ENCODE data around the gene LRRC39. TPM values are rescaled to one million over a fixed set of nuclear protein-coding genes. Genes with fewer than 3 reads are reported as not detected.
"Not testable (repeated sequence)": the region's sequence is repeated elsewhere in the genome, so short reads cannot be mapped to it uniquely, and the experiment has no call there.

The LRRC39 gene
- total RNA-seq: 1 to 10 TPM in 7 of 8 experiments, under 1 TPM in 1; 0.81 to 3.9 (median 2.0) TPM

GRCh38 chr1:100178091-100178490, at the start of gene LRRC39:
TSS of gene LRRC39 (minus strand) at chr1:100178256. CDS start at chr1:100168516, 9,740 bp downstream.
- no peak within 1 kb of the TSS for H3K4me3 ChIP-seq
- in situ Hi-C loops (cut with MboI; ENCODE audit: low pct_unique_long_range_greater_than_20kb in 2 of 9, low sequenced_read_pairs in 9 of 9, unreplicated experiment in 9 of 9): loop anchor here in 1 of 9 experiments (25.0 kb wide), 1 partner anchor 91 kb away; no protein-coding TSS in a partner anchor
- H3K4me1 ChIP-seq (replicated peaks in 1 of 2): peaks cover 7 to 8% of the 10 kb centered on the region in 2 donors
- 43 to 100% (median 63%) methylated on average over 2 to 5 of the region's 5 CpGs; no CpG with 5 or more reads in 1 of the 10 experiments for WGBS, 10 experiments
- no peak within 1 kb of the TSS for H3K27ac ChIP-seq
- ATAC-seq (replicated peaks in 6 of 8): peak in 7 of 8 experiments; percentile 40 to 93 (median 62)

DNA sequence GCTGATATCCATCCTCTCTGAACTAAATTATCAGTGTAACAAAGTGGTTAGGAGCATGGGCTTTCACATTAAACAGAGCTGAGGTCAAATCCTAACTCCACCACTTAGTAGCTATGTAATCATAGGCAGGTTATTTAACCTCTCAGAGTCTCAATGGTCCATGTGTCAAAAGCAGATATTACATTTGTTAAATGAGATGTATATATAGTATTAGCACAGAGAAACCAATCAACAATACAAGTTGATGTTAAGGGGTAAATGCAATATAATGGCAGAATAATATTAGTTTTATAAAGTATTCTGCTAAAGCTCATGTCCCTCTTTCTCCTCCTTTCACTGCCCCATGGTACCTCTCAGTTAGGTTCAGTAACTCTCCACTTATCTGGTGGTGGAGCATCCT, 44.4 kb upstream of the LRRC39 start:
- no peak for ATAC-seq (replicated peaks in 6 of 8)
- Histone ChIP-seq H3K4me1 (replicated peaks in 1 of 2) (no peaks in the 10 kb centered on the region), H3K27ac (no peak overlapping the region), H3K4me3 (no peak overlapping the region)
- in situ Hi-C loops (cut with MboI; ENCODE audit: low pct_unique_long_range_greater_than_20kb in 2 of 9, low sequenced_read_pairs in 9 of 9, unreplicated experiment in 9 of 9): no loop called here

- in situ Hi-C loops (cut with MboI; ENCODE audit: low pct_unique_long_range_greater_than_20kb in 2 of 9, low sequenced_read_pairs in 9 of 9, unreplicated experiment in 9 of 9): no loop called here
- Histone ChIP-seq H3K27ac (no peak overlapping the region), H3K4me1 (replicated peaks in 1 of 2) (no peaks in the 10 kb centered on the region), H3K4me3 (no peak overlapping the region)
- 92 to 100% (median 98%) methylated on average over 1 to 2 of the region's 2 CpGs; no CpG with 5 or more reads in 4 of the 10 experiments for WGBS, 10 experiments
- ATAC-seq (replicated peaks in 6 of 8): no peak
Observed at GRCh38 chr1:100219883-100220282, 41.8 kb upstream of the LRRC39 start.

GRCh38 chr1:100219457-100219856, 41.4 kb upstream of the LRRC39 start:
- 93 to 100% (median 100%) methylated on average over 1 to 5 of the region's 6 CpGs; no CpG with 5 or more reads in 1 of the 10 experiments for WGBS, 10 experiments
- H3K4me1 ChIP-seq (replicated peaks in 1 of 2): no peaks in the 10 kb centered on the region
- no peak overlapping the region for H3K27ac ChIP-seq
- no peak overlapping the region for H3K4me3 ChIP-seq
- ATAC-seq (replicated peaks in 6 of 8): no peak
- in situ Hi-C loops (cut with MboI; ENCODE audit: low pct_unique_long_range_greater_than_20kb in 2 of 9, low sequenced_read_pairs in 9 of 9, unreplicated experiment in 9 of 9): no loop called here

DNA sequence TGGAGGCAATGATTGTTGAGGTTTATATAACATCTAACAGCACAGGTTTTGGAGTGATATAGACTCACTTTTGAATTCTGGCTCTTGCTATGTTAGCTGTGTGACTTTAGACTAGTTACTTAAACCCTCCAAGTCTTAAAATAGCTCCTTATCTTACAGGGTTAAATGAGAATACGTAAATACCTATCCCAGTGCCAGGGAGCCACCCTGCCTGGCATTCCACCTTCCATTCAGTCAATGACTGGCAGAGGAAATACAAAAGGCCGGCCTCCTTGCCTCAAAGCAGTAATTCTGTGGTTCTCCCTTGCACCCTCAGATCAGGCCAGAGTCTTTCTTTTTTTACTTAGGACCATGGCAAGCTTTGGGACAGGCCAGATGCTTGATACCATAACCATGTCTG, 39.8 kb upstream of the LRRC39 start:
- Histone ChIP-seq H3K4me1 (replicated peaks in 1 of 2) (no peaks in the 10 kb centered on the region), H3K4me3 (no peak overlapping the region), H3K27ac (no peak overlapping the region)
- in situ Hi-C loops (cut with MboI; ENCODE audit: low pct_unique_long_range_greater_than_20kb in 2 of 9, low sequenced_read_pairs in 9 of 9, unreplicated experiment in 9 of 9): no loop called here
- no peak for ATAC-seq (replicated peaks in 6 of 8)
- 69 to 100% (median 94%) methylated on average over 1 to 2 of the region's 2 CpGs; no CpG with 5 or more reads in 2 of the 10 experiments for WGBS, 10 experiments

- Histone ChIP-seq H3K4me3 (no peak overlapping the region), H3K27ac (no peak overlapping the region), H3K4me1 (replicated peaks in 1 of 2) (no peaks in the 10 kb centered on the region)
- WGBS, 10 experiments: 40 to 100% (median 100%) methylated on average over 1 of the region's 1 CpG; no CpG with 5 or more reads in 5 of the 10 experiments
- in situ Hi-C loops (cut with MboI; ENCODE audit: low pct_unique_long_range_greater_than_20kb in 2 of 9, low sequenced_read_pairs in 9 of 9, unreplicated experiment in 9 of 9): no loop called here
- no peak for ATAC-seq (replicated peaks in 6 of 8)
Observed at GRCh38 chr1:100215101-100215500, 37.0 kb upstream of the LRRC39 start.

DNA sequence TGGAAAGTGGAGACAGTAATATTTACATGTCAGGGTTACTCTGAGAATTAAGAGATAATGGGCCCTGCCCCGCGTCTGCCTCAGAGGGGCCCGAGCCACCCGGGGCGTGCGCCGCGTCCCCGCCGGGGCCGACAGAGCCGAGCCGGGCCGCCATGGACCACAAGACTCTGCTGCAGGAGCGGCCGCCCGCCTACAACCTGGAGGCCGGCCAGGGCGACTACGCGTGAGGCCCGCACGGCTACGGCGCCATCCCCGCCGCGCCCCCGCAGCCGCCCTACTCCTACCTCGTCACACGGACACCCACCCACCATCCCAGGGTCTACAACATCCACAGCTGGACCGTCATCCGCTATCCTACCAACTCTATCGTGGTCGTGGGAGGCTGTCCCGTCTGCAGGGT, 35.1 kb upstream of the LRRC39 start:
- in situ Hi-C loops (cut with MboI; ENCODE audit: low pct_unique_long_range_greater_than_20kb in 2 of 9, low sequenced_read_pairs in 9 of 9, unreplicated experiment in 9 of 9): no loop called here
- Histone ChIP-seq H3K27ac (no peak overlapping the region), H3K4me1 (replicated peaks in 1 of 2) (no peaks in the 10 kb centered on the region), H3K4me3 (no peak overlapping the region)
- no peak for ATAC-seq (replicated peaks in 6 of 8)
- WGBS, 10 experiments: 92 to 97% methylated on average over 15 to 16 of the region's 37 CpGs; no CpG with 5 or more reads in 8 of the 10 experiments

DNA sequence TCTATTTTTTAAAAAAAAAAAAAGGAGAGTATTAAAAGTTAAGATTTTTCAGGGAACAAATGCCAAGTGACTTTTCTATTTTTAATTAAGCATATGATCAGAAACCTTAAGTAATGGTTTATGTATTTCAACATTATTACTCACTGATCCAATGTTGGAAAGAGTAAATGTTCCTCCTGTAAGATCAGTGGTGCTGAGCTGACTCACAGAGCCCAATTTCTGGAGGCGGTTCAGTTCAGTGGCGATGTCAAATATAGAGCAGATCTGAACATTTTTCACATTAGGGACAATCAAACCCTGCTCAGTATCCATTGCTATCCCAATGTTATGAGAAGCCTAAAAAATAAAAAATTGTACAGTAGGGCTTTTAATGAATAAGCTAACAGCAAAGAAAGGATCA, 28.2 kb upstream of the LRRC39 start:
- no peak overlapping the region for H3K27ac ChIP-seq
- H3K4me3 ChIP-seq: no peak overlapping the region
- ATAC-seq (replicated peaks in 6 of 8): no peak
- no peaks in the 10 kb centered on the region for H3K4me1 ChIP-seq (replicated peaks in 1 of 2)
- 95 to 100% (median 100%) methylated on average over 1 to 2 of the region's 2 CpGs; no CpG with 5 or more reads in 3 of the 10 experiments for WGBS, 10 experiments
- in situ Hi-C loops (cut with MboI; ENCODE audit: low pct_unique_long_range_greater_than_20kb in 2 of 9, low sequenced_read_pairs in 9 of 9, unreplicated experiment in 9 of 9): no loop called here

DNA sequence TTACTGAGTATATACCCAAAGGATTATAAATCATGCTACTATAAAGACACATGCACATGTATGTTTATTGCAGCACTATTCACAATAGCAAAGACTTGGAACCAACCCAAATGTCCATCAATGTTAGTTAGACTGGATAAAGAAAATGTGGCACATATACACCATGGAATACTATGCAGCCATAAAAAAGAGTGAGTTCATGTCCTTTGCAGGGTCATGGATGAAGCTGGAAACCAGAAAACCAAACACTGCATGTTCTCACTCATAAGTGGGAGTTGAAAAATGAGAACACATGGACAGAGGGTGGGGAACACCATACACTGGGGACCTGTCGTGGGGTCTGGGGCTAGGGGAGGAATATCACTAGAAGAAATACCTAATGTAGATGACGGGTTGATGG, 27.5 kb upstream of the LRRC39 start:
- H3K4me1 ChIP-seq (replicated peaks in 1 of 2); in situ Hi-C loops (cut with MboI; ENCODE audit: low pct_unique_long_range_greater_than_20kb in 2 of 9, low sequenced_read_pairs in 9 of 9, unreplicated experiment in 9 of 9); H3K27ac ChIP-seq; H3K4me3 ChIP-seq; ATAC-seq (replicated peaks in 6 of 8): not testable (repeated sequence)
- WGBS, 10 experiments: 83 to 100% (median 100%) methylated on average over 1 to 2 of the region's 2 CpGs; no CpG with 5 or more reads in 3 of the 10 experiments

DNA sequence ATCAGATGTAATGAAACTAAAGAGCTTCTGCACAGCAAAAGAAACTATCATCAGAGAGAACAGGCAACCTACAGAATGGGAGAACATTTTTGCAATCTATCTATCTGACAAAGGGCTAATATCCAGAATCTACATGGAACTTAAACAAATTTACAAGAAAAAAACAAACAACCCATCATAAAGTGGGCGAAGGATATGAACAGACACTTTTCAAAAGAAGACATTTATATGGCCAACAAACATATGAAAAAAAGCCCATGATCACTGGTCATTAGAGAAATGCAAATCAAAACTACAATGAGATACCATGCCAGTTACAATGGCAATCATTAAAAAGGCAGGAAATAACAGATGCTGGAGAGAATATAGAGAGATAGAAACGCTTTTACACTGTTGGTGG, 27.0 kb upstream of the LRRC39 start:
- H3K27ac ChIP-seq; H3K4me1 ChIP-seq (replicated peaks in 1 of 2); ATAC-seq (replicated peaks in 6 of 8); in situ Hi-C loops (cut with MboI; ENCODE audit: low pct_unique_long_range_greater_than_20kb in 2 of 9, low sequenced_read_pairs in 9 of 9, unreplicated experiment in 9 of 9); H3K4me3 ChIP-seq: not testable (repeated sequence)
- WGBS, 10 experiments: 77 to 100% (median 97%) methylated on average over 1 to 2 of the region's 2 CpGs; no CpG with 5 or more reads in 1 of the 10 experiments

DNA sequence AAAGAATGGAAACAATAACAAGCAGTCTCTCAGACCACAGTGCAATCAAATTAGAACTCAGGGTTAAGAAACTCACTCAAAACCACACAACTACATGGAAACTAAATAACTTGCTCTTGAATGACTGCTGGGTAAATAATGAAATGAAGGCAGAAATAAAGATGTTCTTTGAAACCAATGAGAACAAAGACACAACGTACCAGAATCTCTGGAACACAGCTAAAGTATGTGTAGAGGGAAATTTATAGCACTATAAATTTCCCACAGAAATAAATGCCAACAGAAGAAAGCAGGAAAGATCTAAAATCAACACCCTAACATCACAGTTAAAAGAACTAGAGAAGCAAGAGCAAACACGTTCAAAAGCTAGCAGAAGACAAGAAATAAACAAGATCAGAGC, 24.6 kb upstream of the LRRC39 start:
- H3K4me1 ChIP-seq (replicated peaks in 1 of 2); H3K4me3 ChIP-seq; in situ Hi-C loops (cut with MboI; ENCODE audit: low pct_unique_long_range_greater_than_20kb in 2 of 9, low sequenced_read_pairs in 9 of 9, unreplicated experiment in 9 of 9); H3K27ac ChIP-seq: not testable (repeated sequence)
- ATAC-seq (replicated peaks in 6 of 8): peak in 1 of 8 experiments; percentile 89
- 25 to 74% (median 43%) methylated on average over 1 to 2 of the region's 2 CpGs for WGBS, 10 experiments

- H3K4me3 ChIP-seq; H3K27ac ChIP-seq; ATAC-seq (replicated peaks in 6 of 8); H3K4me1 ChIP-seq (replicated peaks in 1 of 2); in situ Hi-C loops (cut with MboI; ENCODE audit: low pct_unique_long_range_greater_than_20kb in 2 of 9, low sequenced_read_pairs in 9 of 9, unreplicated experiment in 9 of 9): not testable (repeated sequence)
- 40 to 57% (median 43%) methylated on average over 1 to 5 of the region's 6 CpGs; no CpG with 5 or more reads in 4 of the 10 experiments for WGBS, 10 experiments
Observed at GRCh38 chr1:100200060-100200459, 22.0 kb upstream of the LRRC39 start.

DNA sequence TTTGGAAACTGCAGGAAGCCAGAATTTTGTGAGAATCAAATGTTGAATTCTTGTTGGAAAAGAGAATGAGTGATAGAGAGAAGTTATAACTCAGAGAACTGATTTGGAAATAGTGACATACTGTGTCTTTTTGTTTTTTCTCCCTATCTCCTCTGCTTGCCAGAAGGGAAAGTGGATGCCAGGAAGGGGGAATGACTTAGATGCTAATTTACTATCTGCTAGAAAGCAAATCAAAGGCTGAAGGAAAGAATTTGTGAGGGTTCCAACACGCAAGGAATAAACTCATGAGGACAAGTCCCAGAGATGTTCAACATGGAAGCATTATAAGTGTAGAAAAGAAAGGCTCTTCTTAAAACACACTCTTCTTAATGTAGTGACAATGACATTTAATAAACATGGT, 20.5 kb upstream of the LRRC39 start:
- no peak for ATAC-seq (replicated peaks in 6 of 8)
- Histone ChIP-seq H3K27ac (no peak overlapping the region), H3K4me1 (replicated peaks in 1 of 2) (no peaks in the 10 kb centered on the region), H3K4me3 (no peak overlapping the region)
- 88 to 100% (median 100%) methylated on average over 1 of the region's 1 CpG; no CpG with 5 or more reads in 3 of the 10 experiments for WGBS, 10 experiments
- in situ Hi-C loops (cut with MboI; ENCODE audit: low pct_unique_long_range_greater_than_20kb in 2 of 9, low sequenced_read_pairs in 9 of 9, unreplicated experiment in 9 of 9): loop anchor here in 1 of 9 experiments (25.0 kb wide), 1 partner anchor 111 kb away; no protein-coding TSS in a partner anchor

GRCh38 chr1:100188617-100189016, 10.6 kb upstream of the LRRC39 start:
- 18 to 59% (median 39%) methylated on average over 2 to 3 of the region's 3 CpGs; no CpG with 5 or more reads in 4 of the 10 experiments for WGBS, 10 experiments
- Histone ChIP-seq H3K4me3 (no peak overlapping the region), H3K4me1 (replicated peaks in 1 of 2) (no peaks in the 10 kb centered on the region), H3K27ac (no peak overlapping the region)
- in situ Hi-C loops (cut with MboI; ENCODE audit: low pct_unique_long_range_greater_than_20kb in 2 of 9, low sequenced_read_pairs in 9 of 9, unreplicated experiment in 9 of 9): loop anchor here in 1 of 9 experiments (25.0 kb wide), 1 partner anchor 101 kb away; no protein-coding TSS in a partner anchor
- ATAC-seq (replicated peaks in 6 of 8): peak; percentile 62 to 96 (median 86)
